HEK293T (cell line): ENCODE data around the gene DHX9.

Experiments used
- CTCF ChIA-PET: fragments of 350-600 bp; formaldehyde crosslinking; extraction: SDS; loops from one replicate; lab custom pipeline; 2021; ENCODE audit warnings: antibody characterized with exemption, inconsistent platforms; lab: Yijun Ruan, JAX
- POLR2A ChIA-PET: fragments of 350-600 bp; formaldehyde crosslinking; extraction: SDS; loops from one replicate; lab custom pipeline; 2020; ENCODE audit warnings: antibody characterized with exemption, inconsistent platforms; lab: Yijun Ruan, JAX
- DNase-seq: peaks from one replicate; pipeline ENCODE4 v3.0.0; 2012; ENCODE audit warnings: mixed read lengths; ENCODE audit errors: extremely low spot score
- ARNT ChIP-seq: fragments of 450-650 bp; IDR thresholded peaks from 2 replicates; pipeline ENCODE4 v1.6.1; 2017; ENCODE audit warnings: mild to moderate bottlenecking
- BHLHE40 ChIP-seq: fragments of 450-650 bp; IDR thresholded peaks from 2 replicates; pipeline ENCODE4 v1.6.1; 2016; ENCODE audit warnings: mild to moderate bottlenecking, moderate library complexity, borderline replicate concordance
- CTBP1 ChIP-seq: fragments of 450-650 bp; IDR thresholded peaks from 2 replicates; pipeline ENCODE4 v1.6.1; 2016; ENCODE audit warnings: borderline replicate concordance
- ELF4 ChIP-seq: fragments of 450-650 bp; IDR thresholded peaks from 2 replicates; pipeline ENCODE4 v1.6.1; 2017; ENCODE audit warnings: antibody characterized with exemption
- FOXA1 ChIP-seq: fragments of 450-650 bp; IDR thresholded peaks from 2 replicates; pipeline ENCODE4 v1.6.1; 2016; ENCODE audit warnings: mild to moderate bottlenecking
- FOXK2 ChIP-seq: fragments of 450-650 bp; IDR thresholded peaks from 2 replicates; pipeline ENCODE4 v1.6.1; 2016; ENCODE audit warnings: mild to moderate bottlenecking
- FOXM1 ChIP-seq: fragments of 450-650 bp; IDR thresholded peaks from 2 replicates; pipeline ENCODE4 v1.6.1; 2017; ENCODE audit warnings: mild to moderate bottlenecking, borderline replicate concordance
- HDGF ChIP-seq: fragments of 450-650 bp; IDR thresholded peaks from 2 replicates; pipeline ENCODE4 v1.6.1; 2017; ENCODE audit warnings: antibody characterized with exemption, borderline replicate concordance
- L3MBTL2 ChIP-seq: fragments of 450-650 bp; conservative IDR thresholded peaks from 2 replicates; pipeline ENCODE4 v1.6.1; 2016; ENCODE audit warnings: mild to moderate bottlenecking
- LEF1 ChIP-seq: fragments of 450-650 bp; IDR thresholded peaks from 2 replicates; pipeline ENCODE4 v1.6.1; 2017; ENCODE audit warnings: mild to moderate bottlenecking, borderline replicate concordance
- NFRKB ChIP-seq: fragments of 450-650 bp; IDR thresholded peaks from 2 replicates; pipeline ENCODE4 v1.6.1; 2016; ENCODE audit warnings: mild to moderate bottlenecking, moderate library complexity
- SP1 ChIP-seq: fragments of 450-650 bp; IDR thresholded peaks from 2 replicates; pipeline ENCODE4 v1.6.1; 2017
- SUZ12 ChIP-seq: fragments of 450-650 bp; IDR thresholded peaks from 2 replicates; pipeline ENCODE4 v1.6.1; 2016; ENCODE audit warnings: mild to moderate bottlenecking
- TARDBP ChIP-seq: fragments of 450-650 bp; IDR thresholded peaks from 2 replicates; pipeline ENCODE4 v1.6.1; 2016
- ZNF384 ChIP-seq: fragments of 450-650 bp; IDR thresholded peaks from 2 replicates; pipeline ENCODE4 v1.6.1; 2016
- TF ChIP-seq, protein P1 (sequence below): fragments of 450-650 bp; IDR thresholded peaks from 2 replicates; pipeline ENCODE4 v1.6.1; 2016

Gene DHX9

DNA sequence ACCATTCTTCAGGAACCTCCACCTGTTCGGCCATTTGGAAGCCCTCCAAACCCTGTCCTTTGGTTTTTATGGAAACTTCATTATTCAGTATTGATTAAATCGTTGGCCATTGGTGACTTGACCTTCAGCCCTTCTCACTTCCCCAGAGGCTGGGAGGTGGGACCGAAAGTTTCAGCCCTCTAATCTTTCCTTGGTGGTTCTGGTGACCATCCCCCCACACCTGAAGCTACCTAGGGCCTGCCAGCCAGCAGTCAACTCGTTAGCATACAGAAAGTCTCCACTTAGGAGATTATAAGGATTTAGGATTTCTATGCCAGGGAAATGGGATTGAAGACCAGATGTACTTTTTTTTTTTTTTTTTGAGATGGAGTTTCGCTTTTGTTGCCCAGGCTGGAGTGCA is 6.7 kb downstream of the DHX9 start:
- ChIA-PET POLR2A (no interaction called here), CTCF (no interaction called here)
- TF ChIP-seq SUZ12 (no peak), L3MBTL2 (no peak), FOXK2 (no peak), ARNT (no peak), ELF4 (no peak), NFRKB (no peak), HDGF (no peak), FOXA1 (no peak), ZNF384 (no peak), FOXM1 (no peak), CTBP1 (no peak)
- DNase-seq = no peak

DNA sequence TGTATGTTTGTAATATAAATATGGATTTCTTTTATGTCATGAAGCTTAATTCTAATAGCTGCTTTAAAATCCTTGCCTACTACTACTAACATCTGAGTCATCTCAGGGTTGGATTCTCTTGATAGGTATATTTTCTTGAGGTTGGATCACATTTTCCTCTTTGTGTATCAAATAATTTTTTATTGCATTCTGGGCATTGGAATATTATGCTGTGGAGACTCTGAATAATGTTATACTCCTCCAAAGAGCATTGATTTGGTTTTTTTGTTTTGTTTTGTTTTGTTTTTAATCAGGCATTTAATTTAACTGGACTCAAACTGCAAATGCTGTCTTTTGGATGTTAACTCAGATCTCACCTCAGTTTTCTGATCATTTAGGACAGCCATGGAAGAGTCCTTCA is 8.0 kb downstream of the DHX9 start:
- ChIA-PET CTCF (no interaction called here), POLR2A (no interaction called here)
- DNase-seq = no peak
- TF ChIP-seq, protein P1, sequence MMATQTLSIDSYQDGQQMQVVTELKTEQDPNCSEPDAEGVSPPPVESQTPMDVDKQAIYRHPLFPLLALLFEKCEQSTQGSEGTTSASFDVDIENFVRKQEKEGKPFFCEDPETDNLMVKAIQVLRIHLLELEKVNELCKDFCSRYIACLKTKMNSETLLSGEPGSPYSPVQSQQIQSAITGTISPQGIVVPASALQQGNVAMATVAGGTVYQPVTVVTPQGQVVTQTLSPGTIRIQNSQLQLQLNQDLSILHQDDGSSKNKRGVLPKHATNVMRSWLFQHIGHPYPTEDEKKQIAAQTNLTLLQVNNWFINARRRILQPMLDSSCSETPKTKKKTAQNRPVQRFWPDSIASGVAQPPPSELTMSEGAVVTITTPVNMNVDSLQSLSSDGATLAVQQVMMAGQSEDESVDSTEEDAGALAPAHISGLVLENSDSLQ = no peak
- TF ChIP-seq FOXA1 = no peak
- TF ChIP-seq SP1 = no peak
- no peak for TF ChIP-seq BHLHE40
- no peak for TF ChIP-seq FOXM1
- TF ChIP-seq SUZ12 = no peak
- TF ChIP-seq TARDBP = no peak
- no peak for TF ChIP-seq CTBP1
- no peak for TF ChIP-seq ELF4

DNA sequence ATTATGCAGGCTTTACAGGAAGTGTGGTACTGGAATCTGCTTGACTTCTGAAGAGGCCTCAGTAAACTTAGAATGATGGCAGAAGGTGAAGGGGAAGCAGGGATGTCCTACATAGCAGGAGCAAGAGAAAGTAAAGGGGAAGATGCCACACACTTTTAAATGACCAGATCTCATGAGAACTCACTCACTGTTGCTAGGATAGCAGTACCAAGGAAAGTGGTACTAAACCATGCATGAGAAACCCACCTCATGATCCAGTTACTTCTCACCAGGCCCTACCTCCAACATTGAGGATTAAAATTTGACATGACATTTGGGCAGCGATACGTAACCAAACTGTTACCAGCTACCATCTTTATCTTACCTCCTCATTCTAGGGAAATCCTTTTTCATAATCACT is 9.6 kb downstream of the DHX9 start:
- ChIA-PET POLR2A (no interaction called here), CTCF (no interaction called here)
- TF ChIP-seq ARNT (no peak), FOXA1 (no peak), HDGF (no peak), ZNF384 (no peak), ELF4 (no peak), LEF1 (no peak), FOXK2 (no peak)
- DNase-seq = no peak

DNA sequence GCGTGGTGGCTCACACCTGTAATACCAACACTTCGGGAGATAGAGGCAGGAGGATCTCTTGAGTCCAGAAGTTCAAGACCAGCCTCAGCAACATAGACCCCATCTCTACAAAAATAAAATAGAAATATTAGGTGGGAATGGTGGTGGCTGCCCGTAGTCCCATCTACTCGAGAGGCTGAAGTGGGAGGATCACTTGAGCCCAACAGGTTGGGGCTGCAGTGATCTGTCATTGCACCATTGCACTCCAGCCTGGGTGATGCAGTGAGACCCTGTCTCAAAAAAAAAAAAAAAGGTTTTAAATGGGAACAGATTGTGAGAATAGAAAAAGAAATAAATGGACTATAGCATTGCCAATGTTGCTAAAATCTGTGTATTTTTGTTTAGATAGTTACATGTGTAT is 11.2 kb downstream of the DHX9 start:
- TF ChIP-seq FOXA1 = no peak
- no peak for TF ChIP-seq FOXM1
- no peak for TF ChIP-seq SUZ12
- TF ChIP-seq, protein P1 = no peak
- no peak for TF ChIP-seq LEF1
- no peak for TF ChIP-seq ELF4
- TF ChIP-seq ARNT = no peak
- no peak for TF ChIP-seq L3MBTL2
- TF ChIP-seq TARDBP = no peak
- no peak for TF ChIP-seq BHLHE40
- POLR2A ChIA-PET = no interaction called here
- no peak for DNase-seq
- CTCF ChIA-PET = no interaction called here

DNA sequence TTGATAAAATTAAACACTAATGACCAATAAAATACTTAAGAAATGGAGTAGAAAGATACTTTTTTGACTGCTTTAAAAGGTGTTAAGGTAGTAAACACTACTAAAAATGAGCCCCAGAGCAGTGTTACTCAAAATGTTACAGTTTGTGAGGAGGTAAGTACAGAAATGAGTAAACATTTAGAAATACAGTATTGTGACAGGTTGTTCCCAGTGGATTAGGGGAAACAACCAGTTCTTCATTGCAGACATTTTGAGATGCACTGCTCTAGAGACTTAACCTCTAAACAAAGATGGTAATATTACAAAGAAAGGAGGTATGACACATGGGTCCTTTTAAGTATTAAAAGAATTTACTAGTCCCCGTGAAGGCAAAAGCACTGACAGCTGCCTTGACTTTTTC is 12.7 kb downstream of the DHX9 start:
- TF ChIP-seq CTBP1 (no peak), NFRKB (no peak), LEF1 (no peak), SP1 (no peak), FOXK2 (no peak), HDGF (no peak), L3MBTL2 (no peak), ZNF384 (no peak), FOXA1 (no peak)
- TF ChIP-seq, protein P1 = no peak
- ChIA-PET CTCF (no interaction called here), POLR2A (no interaction called here)
- no peak for DNase-seq

DNA sequence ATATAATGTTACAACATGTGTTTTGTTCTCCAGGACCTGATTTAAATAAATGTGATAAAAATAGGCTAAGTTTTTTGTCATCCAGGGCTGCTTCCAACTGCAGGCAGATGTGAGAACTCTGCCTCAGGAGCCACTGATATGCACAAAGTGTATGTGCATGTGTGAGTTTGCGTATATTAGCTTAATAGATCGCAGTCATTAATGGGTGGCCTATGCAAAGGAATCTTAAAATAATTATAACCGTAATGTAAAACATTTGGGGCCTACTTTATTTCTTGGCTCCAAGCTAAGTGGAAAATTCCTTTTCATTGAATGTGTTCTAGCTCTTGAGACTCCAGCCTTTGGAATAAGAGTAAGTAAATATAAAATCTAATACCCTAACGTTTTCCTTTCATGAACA is 16.8 kb downstream of the DHX9 start:
- DNase-seq = no peak
- ChIA-PET POLR2A (no interaction called here), CTCF (interaction anchor here (0.7 kb wide), 1 partner anchor 736 kb away, joined by 5 read pairs; no protein-coding TSS in a partner anchor)
- TF ChIP-seq ELF4 = no peak
- TF ChIP-seq FOXM1 = no peak
- TF ChIP-seq L3MBTL2 = no peak
- no peak for TF ChIP-seq HDGF
- no peak for TF ChIP-seq NFRKB
- no peak for TF ChIP-seq ARNT
- TF ChIP-seq CTBP1 = no peak
- TF ChIP-seq SP1 = no peak
- no peak for TF ChIP-seq ZNF384
- no peak for TF ChIP-seq FOXA1
- TF ChIP-seq FOXK2 = no peak
- no peak for TF ChIP-seq LEF1
- no peak for TF ChIP-seq TARDBP
- TF ChIP-seq SUZ12 = no peak
- TF ChIP-seq, protein P1 = no peak
- TF ChIP-seq BHLHE40 = no peak
